ENCODE measurements around the gene PHF1.
"Not testable (repeated sequence)": the region's sequence is repeated elsewhere in the genome, so short reads cannot be mapped to it uniquely, and the experiment has no call there.

The PHF1 gene

GRCh38 chr6:33410711-33411631, at the start of gene PHF1:
Gene PHF1 (plus strand): TSS chr6:33411014. CDS start chr6:33412264, 1,250 bp downstream.
- DNase-seq (ENCODE audit: low read depth in 2 of 2) = peak; percentile 68 to 72

- not testable (repeated sequence) for DNase-seq (ENCODE audit: low read depth in 2 of 2)
Observed at GRCh38 chr6:33363486-33363885, 47.3 kb upstream of the PHF1 start.

GRCh38 chr6:33364475-33365205, 46.2 kb upstream of the PHF1 start:
- not testable (repeated sequence) for DNase-seq (ENCODE audit: low read depth in 2 of 2)

- DNase-seq (ENCODE audit: low read depth in 2 of 2) = not testable (repeated sequence)
Observed at GRCh38 chr6:33365206-33365971, 45.4 kb upstream of the PHF1 start.

GRCh38 chr6:33367009-33367714, 43.7 kb upstream of the PHF1 start:
- DNase-seq (ENCODE audit: low read depth in 2 of 2) = no peak

GRCh38 chr6:33367715-33368025, 43.1 kb upstream of the PHF1 start:
- DNase-seq (ENCODE audit: low read depth in 2 of 2) = not testable (repeated sequence)

GRCh38 chr6:33371901-33372300, 38.9 kb upstream of the PHF1 start:
- DNase-seq (ENCODE audit: low read depth in 2 of 2) = not testable (repeated sequence)

- no peak for DNase-seq (ENCODE audit: low read depth in 2 of 2)
Observed at GRCh38 chr6:33372526-33373123, 38.2 kb upstream of the PHF1 start.

- no peak for DNase-seq (ENCODE audit: low read depth in 2 of 2)
Observed at GRCh38 chr6:33373960-33374910, 36.6 kb upstream of the PHF1 start.

- no peak for DNase-seq (ENCODE audit: low read depth in 2 of 2)
Observed at GRCh38 chr6:33375143-33375671, 35.6 kb upstream of the PHF1 start.

- DNase-seq (ENCODE audit: low read depth in 2 of 2) = no peak
Observed at GRCh38 chr6:33377171-33377570, 33.6 kb upstream of the PHF1 start.

- DNase-seq (ENCODE audit: low read depth in 2 of 2) = not testable (repeated sequence)
Observed at GRCh38 chr6:33379184-33379583, 31.6 kb upstream of the PHF1 start.

GRCh38 chr6:33380272-33380981, 30.4 kb upstream of the PHF1 start:
- DNase-seq (ENCODE audit: low read depth in 2 of 2) = no peak

- no peak for DNase-seq (ENCODE audit: low read depth in 2 of 2)
Observed at GRCh38 chr6:33383427-33384185, 27.2 kb upstream of the PHF1 start.

GRCh38 chr6:33384581-33385020, 26.2 kb upstream of the PHF1 start:
- no peak for DNase-seq (ENCODE audit: low read depth in 2 of 2)

- DNase-seq (ENCODE audit: low read depth in 2 of 2) = no peak
Observed at GRCh38 chr6:33390173-33390572, 20.6 kb upstream of the PHF1 start.

- DNase-seq (ENCODE audit: low read depth in 2 of 2) = no peak
Observed at GRCh38 chr6:33390767-33391277, 20.0 kb upstream of the PHF1 start.
